Cardiac fibroblast (primary cell): ENCODE results near the gene TMEM259.
A peak's percentile ranks its signal among the peaks of the same experiment; 100 is the strongest.

Experiments
- DNase-seq, 2 donors: peaks; one replicate each; pipeline versions ENCODE4 v3.0.0 to v3.0.0-alpha.2; 2010; ENCODE audit warnings: low read depth in 2 of 2
- H3K4me3 ChIP-seq, 2 donors: replicated peaks in 1 of 2; 1 replicate in 1 of 2; 2 replicates in 1 of 2; pipeline ENCODE4 v1.5.1; 2011; ENCODE audit warnings: low read depth in 2 of 2, low read length in 2 of 2, mild to moderate bottlenecking in 2 of 2, moderate library complexity in 1 of 2
- CTCF ChIP-seq: IDR thresholded peaks from one replicate; pipeline ENCODE4 v1.5.1; 2011; ENCODE audit warnings: low read depth, mild to moderate bottlenecking, low read length, inconsistent platforms

The TMEM259 gene

GRCh38 chr19:963486-963951 is 57.4 kb downstream of the TMEM259 start:
- DNase-seq, result no peak
- H3K4me3 ChIP-seq, result no peak overlapping the region
- TF ChIP-seq CTCF, result no peak

DNA sequence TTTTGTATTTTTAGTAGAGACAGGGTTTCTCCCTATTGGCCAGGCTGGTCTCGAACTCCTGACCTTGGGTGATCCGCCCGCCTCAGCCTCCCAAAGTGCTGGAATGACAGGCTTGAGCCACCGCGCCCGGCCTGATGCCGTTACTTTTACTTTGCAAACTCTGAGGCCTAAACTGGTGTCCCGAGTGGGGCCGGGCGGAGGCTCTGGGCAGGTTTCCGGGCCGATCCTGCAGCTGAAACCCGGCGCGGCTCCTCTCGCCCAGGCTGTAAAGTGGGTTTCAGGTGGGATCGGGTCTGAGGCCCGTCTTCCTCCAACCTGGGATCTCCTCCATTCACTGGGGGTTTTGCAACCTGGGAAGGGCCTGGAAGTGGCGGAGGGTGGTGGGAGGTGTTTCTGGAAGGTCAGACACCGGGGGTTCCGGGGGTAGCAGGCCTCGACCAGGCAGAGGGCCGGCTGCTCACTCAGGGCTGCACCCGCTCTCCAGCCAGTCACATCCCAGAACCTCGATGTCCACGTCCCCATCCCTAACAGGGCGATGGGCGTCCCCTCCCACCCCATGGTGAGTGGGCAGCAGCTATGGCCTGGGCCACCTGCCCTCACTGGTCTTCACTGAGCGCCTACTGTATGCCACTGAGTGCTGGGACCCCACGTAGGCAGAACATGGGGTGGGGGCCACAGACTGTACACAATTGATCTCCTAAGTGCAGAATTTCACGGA is 58.1 kb downstream of the TMEM259 start:
- TF ChIP-seq CTCF, result no peak
- no peak for DNase-seq
- no peak overlapping the region for H3K4me3 ChIP-seq

DNA sequence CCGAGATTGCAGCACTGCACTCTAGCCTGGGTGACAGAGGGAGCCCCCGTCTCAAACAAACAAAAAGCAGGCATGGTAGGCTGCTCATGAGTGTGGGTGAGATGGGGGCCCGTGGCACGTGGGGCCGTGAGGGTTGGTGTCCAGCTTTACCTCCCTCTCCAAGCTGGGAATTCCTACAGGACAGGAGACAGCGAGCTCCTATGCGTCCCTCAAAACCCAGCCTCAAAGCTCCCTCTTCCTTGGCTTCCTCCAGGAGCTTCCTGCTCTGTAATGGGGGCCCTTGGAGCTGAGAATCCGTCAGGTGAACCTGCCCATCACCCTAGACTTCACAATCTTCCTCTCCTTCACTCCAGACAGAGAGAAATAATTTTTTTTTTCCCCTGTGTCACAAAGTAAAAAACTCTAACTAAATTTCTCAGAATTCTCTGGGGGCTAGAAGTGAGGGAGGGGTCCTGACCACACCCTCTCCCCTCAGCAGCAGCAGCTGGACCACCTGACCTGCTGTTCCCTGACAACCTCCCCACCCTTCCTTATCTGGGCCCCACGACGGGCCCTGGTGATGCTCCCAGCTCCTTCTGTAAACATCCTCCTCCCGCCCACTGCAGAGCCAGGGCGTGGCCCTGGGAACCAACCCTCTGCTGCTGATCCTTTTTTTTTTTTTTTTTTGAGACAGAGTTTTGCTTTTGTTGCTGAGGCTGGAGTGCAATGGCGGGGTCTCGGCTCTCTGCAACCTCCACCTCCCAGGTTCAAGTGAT is 58.9 kb downstream of the TMEM259 start:
- no peak for TF ChIP-seq CTCF
- no peak overlapping the region for H3K4me3 ChIP-seq
- DNase-seq, result peak in 1 of 2 donors; percentile 25

GRCh38 chr19:960601-960938 is 60.4 kb downstream of the TMEM259 start:
- H3K4me3 ChIP-seq, result no peak overlapping the region
- DNase-seq, result no peak
- TF ChIP-seq CTCF, result no peak

DNA sequence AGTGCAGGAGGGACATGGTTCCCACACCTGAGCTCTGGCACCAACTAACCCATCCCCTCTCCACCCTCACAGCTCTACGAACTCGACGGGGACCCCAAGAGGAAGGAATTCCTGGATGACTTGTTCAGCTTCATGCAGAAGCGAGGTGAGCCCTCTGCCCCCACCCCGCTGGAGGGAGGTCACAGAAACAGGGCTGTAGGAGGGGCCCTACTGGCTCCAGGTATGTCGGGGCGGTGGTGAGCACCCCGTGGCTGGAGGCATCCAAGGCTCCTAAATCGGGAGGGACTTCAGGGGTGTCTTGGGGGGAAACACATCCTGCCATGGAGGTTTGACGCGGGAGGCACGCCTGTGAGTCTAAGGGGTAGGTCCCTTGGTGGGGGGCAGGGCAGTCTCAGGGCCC is 60.9 kb downstream of the TMEM259 start:
- TF ChIP-seq CTCF, result no peak
- no peak overlapping the region for H3K4me3 ChIP-seq
- no peak for DNase-seq
